Measurements from ENCODE around the gene COA1.
"Not testable (repeated sequence)": the region's sequence is repeated elsewhere in the genome, so short reads cannot be mapped to it uniquely, and the experiment has no call there.

The COA1 gene

GRCh38 chr7:43687866-43688265 lies 41.5 kb downstream of the COA1 start:
- DNase-seq = not testable (repeated sequence)

GRCh38 chr7:43686991-43687390 lies 42.3 kb downstream of the COA1 start:
- DNase-seq = no peak

GRCh38 chr7:43680736-43681135 lies 48.6 kb downstream of the COA1 start:
- DNase-seq = no peak

GRCh38 chr7:43679210-43680068 lies 49.9 kb downstream of the COA1 start:
- no peak for DNase-seq

- no peak for DNase-seq
Observed at GRCh38 chr7:43678315-43678714, 51.0 kb downstream of the COA1 start.

- DNase-seq = no peak
Observed at GRCh38 chr7:43677864-43678263, 51.5 kb downstream of the COA1 start.

- DNase-seq = no peak
Observed at GRCh38 chr7:43674559-43675436, 54.5 kb downstream of the COA1 start.

- not testable (repeated sequence) for DNase-seq
Observed at GRCh38 chr7:43673243-43673976, 55.9 kb downstream of the COA1 start.

GRCh38 chr7:43671521-43671920 lies 57.8 kb downstream of the COA1 start:
- DNase-seq = no peak

- DNase-seq = no peak
Observed at GRCh38 chr7:43669286-43670081, 59.8 kb downstream of the COA1 start.

GRCh38 chr7:43668035-43668434 lies 61.3 kb downstream of the COA1 start:
- DNase-seq = no peak

GRCh38 chr7:43666938-43667337 lies 62.4 kb downstream of the COA1 start:
- no peak for DNase-seq

GRCh38 chr7:43664681-43665080 lies 64.6 kb downstream of the COA1 start:
- no peak for DNase-seq

GRCh38 chr7:43660141-43660540 lies 69.2 kb downstream of the COA1 start:
- no peak for DNase-seq

- DNase-seq = no peak
Observed at GRCh38 chr7:43659549-43659896, 69.8 kb downstream of the COA1 start.

- no peak for DNase-seq
Observed at GRCh38 chr7:43658718-43659548, 70.4 kb downstream of the COA1 start.

- DNase-seq = no peak
Observed at GRCh38 chr7:43656997-43657396, 72.3 kb downstream of the COA1 start.

GRCh38 chr7:43655584-43655983 lies 73.7 kb downstream of the COA1 start:
- no peak for DNase-seq

GRCh38 chr7:43653891-43654504 lies 75.3 kb downstream of the COA1 start:
- DNase-seq = no peak

GRCh38 chr7:43653466-43653865 lies 75.9 kb downstream of the COA1 start:
- DNase-seq = no peak

- no peak for DNase-seq
Observed at GRCh38 chr7:43652364-43652763, 77.0 kb downstream of the COA1 start.
